HFFc6 (cell line): ENCODE data around the gene PKHD1. TPM values are rescaled to one million over a fixed set of nuclear protein-coding genes. Genes with fewer than 3 reads are reported as not detected.

Experiments
- DNase-seq: peaks from one replicate; pipeline ENCODE4 v3.0.0-alpha.2; 2018
- H3K27ac Mint-ChIP-seq: 2 replicates; pipeline ENCODE4 v1.8.0; 2020; ENCODE audit warnings: mild to moderate bottlenecking, mixed read lengths
- H3K27me3 Mint-ChIP-seq: 2 replicates; pipeline ENCODE4 v1.8.0; 2021; ENCODE audit warnings: mild to moderate bottlenecking, moderate library complexity, mixed read lengths; ENCODE audit not compliant: insufficient read depth
- H3K36me3 Mint-ChIP-seq: 2 replicates; pipeline ENCODE4 v1.8.0; 2021; ENCODE audit warnings: low read depth, mixed read lengths
- H3K4me1 Mint-ChIP-seq: 2 replicates; pipeline ENCODE4 v1.8.0; 2020; ENCODE audit warnings: low read depth, mixed read lengths
- H3K4me3 Mint-ChIP-seq: 2 replicates; pipeline ENCODE4 v1.8.0; 2020; ENCODE audit warnings: mild to moderate bottlenecking, moderate library complexity, mixed read lengths
- H3K9me3 Mint-ChIP-seq: 2 replicates; pipeline ENCODE4 v1.8.0; 2020; ENCODE audit warnings: mild to moderate bottlenecking, mixed read lengths
- total RNA-seq, 6 experiments: library from RNA; stranded (reverse); fragmentation: NEBNext Ultra II Directional; extraction: Animal tissue kit (Norgen Biotek cat#: 25700); gene quantifications; 2 replicates in 1 of 6; 3 replicates in 5 of 6; pipeline ENCODE4 v1.2.3, GENCODE V29; 2021
- TF ChIP-seq, protein P1 (sequence below): fragments of 200-600 bp; sonication (generic); IDR thresholded peaks from 2 replicates; pipeline ENCODE4 v1.5.0; 2021; ENCODE audit warnings: antibody characterized with exemption, mild to moderate bottlenecking

PKHD1 gene
- total RNA-seq, 6 experiments from 2014 or later: not detected

DNA sequence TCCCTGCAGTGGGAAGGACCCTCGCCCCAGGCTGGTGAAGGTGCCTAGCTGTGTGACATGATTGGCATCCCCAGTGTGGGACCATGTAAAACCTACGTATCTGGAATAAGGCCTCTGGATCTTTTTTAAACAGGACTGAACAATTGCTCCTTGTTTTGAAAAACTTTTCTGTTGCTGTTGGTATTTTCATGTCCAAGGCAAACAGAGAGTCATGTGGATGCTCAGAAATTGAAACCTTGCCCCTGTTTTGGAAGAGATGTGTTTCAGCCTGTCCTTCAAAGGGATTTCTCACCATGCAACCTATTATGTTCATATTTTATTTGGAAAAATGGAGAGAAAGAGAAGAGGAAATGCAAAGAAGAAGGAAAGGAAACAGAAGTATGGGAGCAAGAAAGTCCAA, 362.3 kb downstream of the PKHD1 start:
- no peak overlapping the region for H3K27ac Mint-ChIP-seq
- peaks cover 43% of the 10 kb centered on the region for H3K9me3 Mint-ChIP-seq
- no peaks in the 10 kb centered on the region for H3K36me3 Mint-ChIP-seq
- no peaks in the 10 kb centered on the region for H3K27me3 Mint-ChIP-seq
- DNase-seq: no peak
- H3K4me3 Mint-ChIP-seq: no peak overlapping the region
- no peaks in the 10 kb centered on the region for H3K4me1 Mint-ChIP-seq
- TF ChIP-seq, protein P1, sequence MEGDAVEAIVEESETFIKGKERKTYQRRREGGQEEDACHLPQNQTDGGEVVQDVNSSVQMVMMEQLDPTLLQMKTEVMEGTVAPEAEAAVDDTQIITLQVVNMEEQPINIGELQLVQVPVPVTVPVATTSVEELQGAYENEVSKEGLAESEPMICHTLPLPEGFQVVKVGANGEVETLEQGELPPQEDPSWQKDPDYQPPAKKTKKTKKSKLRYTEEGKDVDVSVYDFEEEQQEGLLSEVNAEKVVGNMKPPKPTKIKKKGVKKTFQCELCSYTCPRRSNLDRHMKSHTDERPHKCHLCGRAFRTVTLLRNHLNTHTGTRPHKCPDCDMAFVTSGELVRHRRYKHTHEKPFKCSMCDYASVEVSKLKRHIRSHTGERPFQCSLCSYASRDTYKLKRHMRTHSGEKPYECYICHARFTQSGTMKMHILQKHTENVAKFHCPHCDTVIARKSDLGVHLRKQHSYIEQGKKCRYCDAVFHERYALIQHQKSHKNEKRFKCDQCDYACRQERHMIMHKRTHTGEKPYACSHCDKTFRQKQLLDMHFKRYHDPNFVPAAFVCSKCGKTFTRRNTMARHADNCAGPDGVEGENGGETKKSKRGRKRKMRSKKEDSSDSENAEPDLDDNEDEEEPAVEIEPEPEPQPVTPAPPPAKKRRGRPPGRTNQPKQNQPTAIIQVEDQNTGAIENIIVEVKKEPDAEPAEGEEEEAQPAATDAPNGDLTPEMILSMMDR: no peak

DNA sequence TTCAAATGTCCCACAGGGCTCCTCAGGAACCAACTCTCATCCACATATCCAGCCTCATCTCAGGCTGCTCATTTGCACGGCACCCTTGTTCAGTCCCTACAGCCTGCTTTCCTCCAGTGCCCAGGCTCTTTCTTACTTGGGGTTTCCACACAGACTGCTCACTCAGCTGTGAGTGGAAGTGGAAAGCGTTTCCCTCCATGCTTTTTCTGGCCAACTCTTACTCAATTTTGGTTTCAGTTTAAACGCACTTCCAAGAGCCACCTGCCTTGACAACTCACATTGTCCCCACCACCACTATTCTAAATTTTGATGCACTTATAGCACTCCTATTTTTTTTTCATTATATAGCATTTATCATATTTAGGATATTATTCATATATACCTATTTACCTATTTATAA, 367.1 kb downstream of the PKHD1 start:
- no peaks in the 10 kb centered on the region; the same call in 1 of the 2 replicates for H3K27me3 Mint-ChIP-seq
- peaks cover 27% of the 10 kb centered on the region for H3K9me3 Mint-ChIP-seq
- no peak for DNase-seq
- H3K36me3 Mint-ChIP-seq: no peaks in the 10 kb centered on the region
- TF ChIP-seq, protein P1: no peak
- no peaks in the 10 kb centered on the region for H3K4me1 Mint-ChIP-seq
- no peak overlapping the region for H3K27ac Mint-ChIP-seq
- H3K4me3 Mint-ChIP-seq: no peak overlapping the region

DNA sequence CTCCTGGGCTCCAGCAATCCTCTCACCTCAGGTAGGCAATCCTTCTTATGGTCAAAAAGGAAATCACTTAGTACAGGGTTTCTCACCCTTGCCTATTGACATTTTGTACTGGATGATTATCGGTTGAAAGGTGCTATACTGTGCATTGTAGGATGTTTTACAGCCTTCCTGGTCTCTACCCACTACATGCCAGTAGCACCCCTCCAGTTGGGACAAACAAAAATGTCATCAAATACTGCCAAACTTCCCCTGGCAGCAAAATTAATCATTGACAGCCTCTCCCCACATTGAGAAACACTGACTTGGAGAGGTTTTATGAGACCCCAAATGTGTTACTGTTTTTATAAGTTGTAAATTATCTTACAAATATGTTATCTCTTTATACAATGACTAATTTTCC, 368.1 kb downstream of the PKHD1 start:
- Mint-ChIP-seq H3K4me3 (no peak overlapping the region), H3K36me3 (no peaks in the 10 kb centered on the region), H3K4me1 (no peaks in the 10 kb centered on the region), H3K27me3 (no peaks in the 10 kb centered on the region; the same call in 1 of the 2 replicates), H3K9me3 (peaks cover 19% of the 10 kb centered on the region), H3K27ac (no peak overlapping the region)
- TF ChIP-seq, protein P1: no peak
- DNase-seq: no peak

DNA sequence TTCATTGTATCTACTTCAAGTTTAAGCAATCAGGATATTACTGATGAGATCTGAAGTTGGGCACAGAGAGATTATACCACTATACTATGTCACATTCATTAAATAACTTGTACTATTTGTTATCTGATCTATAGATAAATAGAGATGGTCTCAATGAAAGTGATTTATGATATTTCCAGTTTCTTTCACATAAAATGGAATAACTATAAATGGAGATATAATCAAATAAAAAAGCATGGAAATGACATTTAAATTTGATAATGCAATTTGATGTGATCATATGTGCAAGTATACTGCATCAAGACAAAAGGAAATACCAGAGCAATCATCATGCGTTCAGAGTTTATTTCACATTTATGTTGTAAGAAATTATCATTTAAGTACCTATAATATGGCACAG, 368.9 kb downstream of the PKHD1 start:
- no peaks in the 10 kb centered on the region; the same call in 1 of the 2 replicates for H3K27me3 Mint-ChIP-seq
- peaks cover 27% of the 10 kb centered on the region for H3K9me3 Mint-ChIP-seq

DNA sequence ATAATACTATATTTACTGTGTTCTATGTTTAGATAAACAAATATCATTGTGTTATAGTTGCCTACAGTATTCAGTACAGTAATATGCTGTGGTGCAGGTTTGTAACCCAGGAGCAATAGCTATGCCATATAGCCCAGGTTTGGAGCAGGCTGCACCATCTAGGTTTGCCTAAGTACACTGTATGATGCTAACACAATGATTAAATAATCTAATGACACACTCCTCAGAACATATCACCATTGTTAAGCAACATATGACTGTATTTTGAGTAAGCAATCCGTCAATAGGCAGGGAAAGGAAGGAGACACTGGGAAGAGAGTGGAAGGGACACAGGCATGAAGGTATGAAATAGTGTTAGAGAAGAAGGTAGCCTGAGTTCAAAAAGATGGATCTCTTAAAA, 369.9 kb downstream of the PKHD1 start:
- no peaks in the 10 kb centered on the region; the same call in 1 of the 2 replicates for H3K27me3 Mint-ChIP-seq
- H3K9me3 Mint-ChIP-seq: peaks cover 29% of the 10 kb centered on the region
- H3K4me1 Mint-ChIP-seq: no peaks in the 10 kb centered on the region
- H3K36me3 Mint-ChIP-seq: no peaks in the 10 kb centered on the region
- no peak overlapping the region for H3K4me3 Mint-ChIP-seq
- TF ChIP-seq, protein P1: no peak
- H3K27ac Mint-ChIP-seq: no peak overlapping the region
- DNase-seq: no peak

More for the DNA sequence above, 368.9 kb downstream of the PKHD1 start:
- TF ChIP-seq, protein P1: no peak
- DNase-seq: no peak
- H3K27ac Mint-ChIP-seq: no peak overlapping the region
- H3K4me3 Mint-ChIP-seq: no peak overlapping the region
- H3K4me1 Mint-ChIP-seq: no peaks in the 10 kb centered on the region
- no peaks in the 10 kb centered on the region for H3K36me3 Mint-ChIP-seq

DNA sequence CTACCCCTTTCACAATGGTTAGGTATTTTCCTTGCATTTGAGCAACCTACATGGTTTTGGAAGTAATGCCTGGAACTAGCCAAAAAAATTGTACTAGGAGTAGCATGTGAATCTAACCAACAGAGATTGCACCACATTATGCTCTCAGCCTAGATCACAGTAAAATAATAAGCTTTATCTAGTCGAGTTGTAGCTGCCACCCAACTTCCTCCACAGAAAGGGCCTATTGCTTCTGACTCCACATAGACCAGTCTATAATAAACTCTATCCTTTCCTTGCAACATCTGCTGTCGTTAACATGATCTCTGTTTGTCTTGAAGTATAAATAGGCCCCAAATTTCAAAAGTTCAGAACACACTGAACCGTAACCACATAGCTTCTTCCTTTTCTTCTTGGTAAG, 375.5 kb downstream of the PKHD1 start:
- TF ChIP-seq, protein P1: no peak
- H3K27me3 Mint-ChIP-seq: peaks cover 2% of the 10 kb centered on the region; the same call in 1 of the 2 replicates
- no peak for DNase-seq
- H3K4me3 Mint-ChIP-seq: no peak overlapping the region
- H3K9me3 Mint-ChIP-seq: peaks cover 42% of the 10 kb centered on the region
- H3K4me1 Mint-ChIP-seq: no peaks in the 10 kb centered on the region
- no peaks in the 10 kb centered on the region for H3K36me3 Mint-ChIP-seq
- H3K27ac Mint-ChIP-seq: no peak overlapping the region
